Parathyroid adenoma (tissue), 2 donors: ENCODE results near the gene SETD2.

Experiments
- H2AFZ ChIP-seq: fragments of 300-600 bp; sonication (generic); one replicate; pipeline ENCODE4 v1.7.0; 2017; ENCODE audit warnings: antibody characterized with exemption, mild to moderate bottlenecking
- H3K27ac ChIP-seq: fragments of 300-600 bp; sonication (generic); one replicate; pipeline ENCODE4 v1.7.0; 2017
- H3K27me3 ChIP-seq: fragments of 300-600 bp; sonication (generic); one replicate; pipeline ENCODE4 v1.7.0; 2017; ENCODE audit warnings: low read length; ENCODE audit not compliant: control insufficient read depth, insufficient read depth
- H3K36me3 ChIP-seq: fragments of 300-600 bp; sonication (generic); one replicate; pipeline ENCODE4 v1.7.0; 2017; ENCODE audit warnings: low read length; ENCODE audit not compliant: control insufficient read depth, insufficient read depth
- H3K4me1 ChIP-seq: fragments of 300-600 bp; sonication (generic); one replicate; pipeline ENCODE4 v1.7.0; 2017; ENCODE audit warnings: control low read depth
- H3K4me2 ChIP-seq: fragments of 300-600 bp; sonication (generic); one replicate; pipeline ENCODE4 v1.7.0; 2017; ENCODE audit warnings: low read length
- H3K4me3 ChIP-seq: fragments of 300-600 bp; sonication (generic); one replicate; pipeline ENCODE4 v1.7.0; 2017; ENCODE audit warnings: low read depth, low read length
- H3K79me2 ChIP-seq: fragments of 300-600 bp; sonication (generic); one replicate; pipeline ENCODE4 v1.7.0; 2017; ENCODE audit warnings: control low read depth
- H3K9ac ChIP-seq: fragments of 300-600 bp; sonication (generic); one replicate; pipeline ENCODE4 v1.7.0; 2017; ENCODE audit warnings: mild to moderate bottlenecking
- H3K9me3 ChIP-seq: fragments of 300-600 bp; sonication (generic); one replicate; pipeline ENCODE4 v1.7.0; 2017; ENCODE audit warnings: low read length; ENCODE audit not compliant: control insufficient read depth
- CTCF ChIP-seq: fragments of 300-600 bp; sonication (generic); IDR thresholded peaks from one replicate; pipeline ENCODE4 v1.7.0; 2017; ENCODE audit warnings: antibody characterized with exemption, mild to moderate bottlenecking
- donor health status: primary hyperparathyroidism.

SETD2 gene

DNA sequence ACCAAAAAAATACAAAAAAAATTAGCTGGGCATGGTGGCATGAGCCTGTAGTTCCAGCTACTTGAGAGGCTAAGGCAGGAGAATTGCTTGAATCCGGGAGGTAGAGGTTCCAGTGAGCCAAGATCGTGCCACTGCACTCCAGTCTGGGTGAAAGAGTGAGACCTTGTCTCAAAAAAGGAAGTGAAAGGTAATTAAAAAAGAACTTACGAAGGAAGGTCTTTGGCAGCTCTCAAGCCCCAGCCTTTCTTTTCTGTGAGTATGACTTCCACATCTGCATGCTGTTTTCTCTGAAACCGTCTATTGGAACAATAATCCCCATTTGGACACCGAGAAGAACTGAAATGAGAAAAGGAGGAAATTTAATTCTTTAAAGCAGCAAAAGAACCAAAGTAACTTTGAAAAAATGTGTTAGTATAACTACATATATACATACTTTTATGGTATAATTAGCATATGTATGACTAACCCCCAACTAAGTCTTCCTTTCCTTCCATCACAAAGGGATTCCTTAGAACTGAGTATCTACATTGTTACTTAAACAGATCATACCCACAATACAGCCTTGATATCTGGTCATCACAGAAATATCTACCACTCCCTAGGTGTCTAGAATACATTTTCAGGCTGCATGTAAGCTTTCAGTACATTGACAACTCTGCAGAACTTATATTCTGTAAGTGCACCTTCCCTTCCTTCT is 50.1 kb downstream of the SETD2 start:
- Histone ChIP-seq H3K27me3 (no peaks in the 10 kb centered on the region), H3K27ac (no peak overlapping the region)

DNA sequence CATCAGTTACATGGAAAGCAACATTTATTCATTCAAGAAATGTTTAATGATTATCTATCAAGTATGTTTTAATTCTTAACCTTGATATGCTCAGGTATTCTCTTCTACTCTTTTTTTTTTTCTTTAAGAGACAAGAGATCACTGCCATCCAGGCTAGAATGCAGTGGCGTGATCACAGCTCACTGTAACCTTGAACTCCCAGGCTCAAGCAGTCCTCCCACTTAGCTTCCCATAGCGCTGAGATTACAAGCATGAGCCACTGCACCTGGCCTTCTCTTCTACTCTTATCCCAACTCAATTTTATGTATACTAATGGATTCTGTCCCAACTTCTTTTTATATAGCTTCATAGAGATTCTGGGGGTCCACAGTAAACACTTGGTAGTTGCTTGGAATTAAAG is 50.9 kb downstream of the SETD2 start:
- Histone ChIP-seq H3K36me3 (no peaks in the 10 kb centered on the region), H3K79me2 (peaks cover 8% of the 10 kb centered on the region), H3K27ac (no peak overlapping the region), H3K9me3 (no peaks in the 10 kb centered on the region), H3K27me3 (no peaks in the 10 kb centered on the region), H3K4me2 (no peak overlapping the region), H3K4me3 (no peak overlapping the region), H3K9ac (no peak overlapping the region), H3K4me1 (no peaks in the 10 kb centered on the region), H2AFZ (no peak overlapping the region)
- no peak for TF ChIP-seq CTCF

More for the DNA sequence above, 50.1 kb downstream of the SETD2 start:
- H3K9me3 ChIP-seq, result no peaks in the 10 kb centered on the region
- peaks cover 8% of the 10 kb centered on the region for H3K79me2 ChIP-seq
- no peak for TF ChIP-seq CTCF
- H3K36me3 ChIP-seq, result no peaks in the 10 kb centered on the region
- H3K9ac ChIP-seq, result no peak overlapping the region
- no peak overlapping the region for H3K4me2 ChIP-seq
- no peaks in the 10 kb centered on the region for H3K4me1 ChIP-seq
- no peak overlapping the region for H2AFZ ChIP-seq
- H3K4me3 ChIP-seq, result no peak overlapping the region

GRCh38 chr3:47109393-47109792 is 54.5 kb downstream of the SETD2 start:
- H3K4me1 ChIP-seq, result no peaks in the 10 kb centered on the region
- no peaks in the 10 kb centered on the region for H3K27me3 ChIP-seq
- no peak overlapping the region for H3K4me3 ChIP-seq
- peaks cover 13% of the 10 kb centered on the region for H3K79me2 ChIP-seq
- no peak overlapping the region for H3K4me2 ChIP-seq
- no peaks in the 10 kb centered on the region for H3K36me3 ChIP-seq
- H2AFZ ChIP-seq, result no peak overlapping the region
- H3K27ac ChIP-seq, result no peak overlapping the region
- H3K9ac ChIP-seq, result no peak overlapping the region
- H3K9me3 ChIP-seq, result no peaks in the 10 kb centered on the region
- TF ChIP-seq CTCF, result no peak

- Histone ChIP-seq H3K27me3 (no peaks in the 10 kb centered on the region), H3K9ac (no peak overlapping the region), H3K4me1 (no peaks in the 10 kb centered on the region), H3K27ac (no peak overlapping the region), H3K9me3 (no peaks in the 10 kb centered on the region), H3K4me2 (no peak overlapping the region), H3K79me2 (peaks cover 17% of the 10 kb centered on the region), H3K36me3 (no peaks in the 10 kb centered on the region), H3K4me3 (no peak overlapping the region), H2AFZ (no peak overlapping the region)
- TF ChIP-seq CTCF, result no peak
These were observed 55.4 kb downstream of the SETD2 start for GRCh38 chr3:47108546-47108945.

DNA sequence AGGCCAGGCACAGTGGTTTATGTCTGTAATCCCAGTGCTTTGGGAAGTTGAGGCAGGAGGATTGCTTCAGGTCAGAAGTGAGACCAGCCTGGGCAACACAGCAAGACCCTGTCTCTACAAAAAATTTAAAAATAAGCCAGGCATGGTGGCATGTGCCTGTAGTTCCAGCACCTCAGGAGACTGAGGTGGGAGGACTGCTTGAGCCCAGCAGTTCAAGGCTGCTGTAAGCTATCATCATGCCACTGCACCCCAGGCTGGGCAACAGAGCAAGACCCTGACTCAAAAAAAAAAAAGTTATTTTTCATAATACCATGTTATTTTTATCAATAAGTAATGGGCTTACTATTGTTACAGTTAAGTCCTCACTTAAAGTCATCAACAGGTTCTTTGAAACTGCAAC is 59.7 kb downstream of the SETD2 start:
- Histone ChIP-seq H3K4me2 (no peak overlapping the region), H3K27ac (no peak overlapping the region), H3K27me3 (no peaks in the 10 kb centered on the region), H3K79me2 (peaks cover 10% of the 10 kb centered on the region), H2AFZ (no peak overlapping the region), H3K4me3 (no peak overlapping the region), H3K36me3 (no peaks in the 10 kb centered on the region), H3K9me3 (no peaks in the 10 kb centered on the region), H3K4me1 (no peaks in the 10 kb centered on the region), H3K9ac (no peak overlapping the region)
- no peak for TF ChIP-seq CTCF
